HEK293 (cell line): Measurements from ENCODE around the gene KCNQ1.
A peak's percentile ranks its signal among the peaks of the same experiment; 100 is the strongest.

Experiments
- CTCF ChIA-PET: fragments of 350-600 bp; formaldehyde crosslinking; extraction: SDS; loops from one replicate; lab custom pipeline; 2021; ENCODE audit warnings: antibody characterized with exemption; lab: Yijun Ruan, JAX
- POLR2A ChIA-PET: fragments of 300-600 bp; formaldehyde crosslinking; extraction: SDS; loops from one replicate; lab custom pipeline; 2020; ENCODE audit warnings: antibody characterized with exemption, inconsistent platforms; lab: Yijun Ruan, JAX
- H3K27ac ChIP-seq: fragments of 200-500 bp; sonication (Bioruptor generic); 2 replicates; pipeline ENCODE4 v1.5.1; 2014; ENCODE audit warnings: low read depth, low read length, control low read depth, inconsistent platforms; ENCODE audit errors: extremely low read depth
- H3K36me3 ChIP-seq, 2 experiments: fragments of 200-500 bp in 1 of 2; sonication (Bioruptor generic) in 1 of 2; 1 replicate in 1 of 2; 2 replicates in 1 of 2; pipeline ENCODE4 v1.5.1; 2014 to 2017; ENCODE audit warnings: inconsistent platforms in 2 of 2, low read length in 2 of 2; ENCODE audit not compliant: control insufficient read depth in 2 of 2, insufficient read depth in 1 of 2
- H3K4me1 ChIP-seq: fragments of 200-500 bp; sonication (Bioruptor generic); 2 replicates; pipeline ENCODE4 v1.5.1; 2014; ENCODE audit warnings: mild to moderate bottlenecking, low read length, inconsistent platforms; ENCODE audit not compliant: control insufficient read depth, insufficient read depth
- H3K4me3 ChIP-seq: 2 replicates; pipeline ENCODE4 v1.5.1; 2011; ENCODE audit warnings: low read depth, mild to moderate bottlenecking, control low read depth, low read length, moderate library complexity
- H3K9me3 ChIP-seq: fragments of 200-500 bp; sonication (Bioruptor generic); 2 replicates; pipeline ENCODE4 v1.5.1; 2014; ENCODE audit warnings: low read depth, low read length, inconsistent platforms; ENCODE audit not compliant: control insufficient read depth, insufficient read depth
- FEZF1 ChIP-seq: fragments of 450-650 bp; formaldehyde crosslinking; IDR thresholded peaks from 2 replicates; pipeline ENCODE4 v1.5.1; 2016; ENCODE audit warnings: missing biosample characterization, missing genetic modification characterization
- GLIS1 ChIP-seq: fragments of 450-650 bp; formaldehyde crosslinking; IDR thresholded peaks from 2 replicates; pipeline ENCODE4 v1.5.1; 2016; ENCODE audit warnings: missing biosample characterization, missing genetic modification characterization
- PATZ1 ChIP-seq: fragments of 450-650 bp; formaldehyde crosslinking; IDR thresholded peaks from 2 replicates; pipeline ENCODE4 v1.5.1; 2016; ENCODE audit warnings: missing biosample characterization, missing genetic modification characterization
- PRDM6 ChIP-seq: fragments of 450-650 bp; formaldehyde crosslinking; IDR thresholded peaks from 2 replicates; pipeline ENCODE4 v1.5.1; 2017; ENCODE audit warnings: missing biosample characterization, missing genetic modification characterization
- SETDB1 ChIP-seq: IDR thresholded peaks from one replicate; pipeline ENCODE4 v1.6.1; 2017; ENCODE audit warnings: mild to moderate bottlenecking, low read length, moderate library complexity, mixed read lengths; ENCODE audit not compliant: insufficient read length
- ZBTB17 ChIP-seq: fragments of 450-650 bp; formaldehyde crosslinking; IDR thresholded peaks from 2 replicates; pipeline ENCODE4 v1.5.1; 2016; ENCODE audit warnings: missing biosample characterization, missing genetic modification characterization
- ZBTB20 ChIP-seq: fragments of 450-650 bp; formaldehyde crosslinking; IDR thresholded peaks from 2 replicates; pipeline ENCODE4 v1.5.1; 2016; ENCODE audit warnings: missing biosample characterization, missing genetic modification characterization
- ZBTB26 ChIP-seq: fragments of 450-650 bp; formaldehyde crosslinking; optimal IDR thresholded peaks from 2 replicates; pipeline ENCODE3; 2016; ENCODE audit warnings: missing biosample characterization, mild to moderate bottlenecking, missing genetic modification characterization
- ZFP69B ChIP-seq: fragments of 450-650 bp; formaldehyde crosslinking; IDR thresholded peaks from 2 replicates; pipeline ENCODE4 v1.5.1; 2016; ENCODE audit warnings: missing biosample characterization, missing genetic modification characterization
- ZNF221 ChIP-seq: fragments of 450-650 bp; formaldehyde crosslinking; IDR thresholded peaks from 2 replicates; pipeline ENCODE4 v1.5.1; 2017; ENCODE audit warnings: missing biosample characterization, missing genetic modification characterization, borderline replicate concordance
- ZNF223 ChIP-seq: fragments of 450-650 bp; formaldehyde crosslinking; IDR thresholded peaks from 2 replicates; pipeline ENCODE4 v1.5.1; 2016; ENCODE audit warnings: missing biosample characterization, missing genetic modification characterization
- ZNF335 ChIP-seq: fragments of 450-650 bp; formaldehyde crosslinking; conservative IDR thresholded peaks from 2 replicates; pipeline ENCODE4 v1.5.1; 2016; ENCODE audit warnings: missing biosample characterization, missing genetic modification characterization
- ZNF449 ChIP-seq: fragments of 450-650 bp; formaldehyde crosslinking; IDR thresholded peaks from 2 replicates; pipeline ENCODE4 v1.5.1; 2017; ENCODE audit warnings: missing biosample characterization, mild to moderate bottlenecking, missing genetic modification characterization, moderate library complexity
- ZNF501 ChIP-seq: fragments of 450-650 bp; formaldehyde crosslinking; IDR thresholded peaks from 2 replicates; pipeline ENCODE4 v1.5.1; 2016; ENCODE audit warnings: missing biosample characterization, missing genetic modification characterization
- ZNF513 ChIP-seq: fragments of 450-650 bp; IDR thresholded peaks from 2 replicates; pipeline ENCODE4 v1.5.1; 2018; ENCODE audit warnings: missing biosample characterization, missing genetic modification characterization
- ZNF571 ChIP-seq: fragments of 450-650 bp; formaldehyde crosslinking; IDR thresholded peaks from 2 replicates; pipeline ENCODE4 v1.5.0; 2017; ENCODE audit warnings: missing biosample characterization, missing genetic modification characterization
- ZNF596 ChIP-seq: fragments of 450-650 bp; IDR thresholded peaks from 2 replicates; pipeline ENCODE4 v1.5.0; 2018; ENCODE audit warnings: missing biosample characterization, mild to moderate bottlenecking, missing genetic modification characterization, moderate library complexity
- ZNF701 ChIP-seq: fragments of 450-650 bp; formaldehyde crosslinking; IDR thresholded peaks from 2 replicates; pipeline ENCODE4 v1.5.1; 2016; ENCODE audit warnings: missing biosample characterization, missing genetic modification characterization
- ZNF704 ChIP-seq: fragments of 450-650 bp; formaldehyde crosslinking; IDR thresholded peaks from 2 replicates; pipeline ENCODE4 v1.5.1; 2016; ENCODE audit warnings: missing biosample characterization, missing genetic modification characterization
- ZNF768 ChIP-seq: fragments of 450-650 bp; formaldehyde crosslinking; IDR thresholded peaks from 2 replicates; pipeline ENCODE4 v1.5.1; 2018; ENCODE audit warnings: missing biosample characterization, mild to moderate bottlenecking, missing genetic modification characterization
- ZSCAN30 ChIP-seq: fragments of 450-650 bp; IDR thresholded peaks from 2 replicates; pipeline ENCODE4 v1.5.1; 2018; ENCODE audit warnings: missing biosample characterization, mild to moderate bottlenecking, missing genetic modification characterization, moderate library complexity

Gene KCNQ1

GRCh38 chr11:2674658-2675131 lies 229.9 kb downstream of the KCNQ1 start:
- POLR2A ChIA-PET, result interaction anchor here (0.6 kb wide), 1 partner anchor 65 kb away, joined by 5 read pairs; no protein-coding TSS in a partner anchor
- Histone ChIP-seq H3K9me3 (no peaks in the 10 kb centered on the region), H3K36me3 (peaks cover 0 to 34% of the 10 kb centered on the region in 2 experiments; a peak in 1 of 3 replicates), H3K4me3 (no peak overlapping the region), H3K27ac (no peak overlapping the region), H3K4me1 (0 out of 2 replicates have a peak, but pooled peaks cover 4% of the 10 kb centered on the region)
- no peak for TF ChIP-seq ZBTB26 (tag by site-specific recombination)
- no peak for TF ChIP-seq ZNF335 (tag by site-specific recombination)
- TF ChIP-seq ZNF596 (tag by site-specific recombination), result no peak
- TF ChIP-seq ZNF513 (tag by site-specific recombination), result no peak
- no peak for TF ChIP-seq ZBTB20 (tag by site-specific recombination)
- no peak for TF ChIP-seq ZNF221
- TF ChIP-seq ZBTB17 (tag by site-specific recombination), result no peak
- TF ChIP-seq ZNF501 (tag by site-specific recombination), result no peak
- no peak for TF ChIP-seq ZSCAN30 (tag by site-specific recombination)
- no peak for TF ChIP-seq ZNF768 (tag by site-specific recombination)
- no peak for TF ChIP-seq FEZF1 (tag by site-specific recombination)
- TF ChIP-seq ZNF223 (tag by site-specific recombination), result no peak
- TF ChIP-seq GLIS1 (tag by site-specific recombination), result no peak
- no peak for TF ChIP-seq SETDB1
- TF ChIP-seq PRDM6 (tag by site-specific recombination), result no peak
- no peak for TF ChIP-seq ZNF701 (tag by site-specific recombination)
- no peak for TF ChIP-seq ZNF571
- TF ChIP-seq ZNF704 (tag by site-specific recombination), result no peak
- TF ChIP-seq ZFP69B (tag by site-specific recombination), result no peak
- CTCF ChIA-PET, result interaction anchor here (1.0 kb wide), 1 partner anchor 13 kb away, joined by 3 read pairs; no protein-coding TSS in a partner anchor

- Histone ChIP-seq H3K36me3 (peaks cover 0 to 28% of the 10 kb centered on the region in 2 experiments; a peak in 1 of 3 replicates), H3K9me3 (no peaks in the 10 kb centered on the region), H3K4me1 (0 out of 2 replicates have a peak, but pooled peaks cover 4% of the 10 kb centered on the region), H3K4me3 (no peak overlapping the region), H3K27ac (no peak overlapping the region)
- CTCF ChIA-PET, result interaction anchor here (1.0 to 1.1 kb wide), 2 partner anchors 12 to 18 kb away, joined by 3 read pairs; no protein-coding TSS in a partner anchor
- POLR2A ChIA-PET, result no interaction called here
- TF ChIP-seq PATZ1 (no peak), ZNF449 (peak; percentile 25; the same call in 1 of the 2 replicates)
Observed at GRCh38 chr11:2675540-2675939, 230.7 kb downstream of the KCNQ1 start.
